IPS-NIHi7 (cell line): ENCODE data around the gene TNIK.
"Not testable (repeated sequence)": the region's sequence is repeated elsewhere in the genome, so short reads cannot be mapped to it uniquely, and the experiment has no call there.

ENCODE experiments used
- DNase-seq: peaks from one replicate; pipeline ENCODE4 v3.0.0; 2012; ENCODE audit warnings: mixed read lengths; ENCODE audit errors: extremely low spot score

TNIK gene

DNA sequence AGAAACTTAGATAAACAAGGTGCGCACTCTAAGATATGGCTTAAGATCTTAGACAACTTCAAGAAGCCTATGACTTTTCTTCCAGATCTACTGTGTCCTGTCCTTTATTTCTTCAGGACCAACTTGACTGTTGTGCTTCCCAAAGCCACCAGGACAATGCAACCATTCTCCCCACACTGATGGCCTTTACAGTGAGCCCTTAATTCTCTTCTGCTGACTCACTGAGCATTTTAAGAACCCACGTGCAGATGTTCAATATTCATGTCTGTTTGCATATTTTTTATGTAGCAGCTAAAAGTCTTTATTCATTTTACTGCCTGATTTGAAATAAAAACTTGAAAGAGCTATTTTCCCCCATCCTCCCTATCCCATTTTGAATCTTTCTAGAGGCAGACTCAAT lies 330.4 kb downstream of the TNIK start:
- no peak for DNase-seq

DNA sequence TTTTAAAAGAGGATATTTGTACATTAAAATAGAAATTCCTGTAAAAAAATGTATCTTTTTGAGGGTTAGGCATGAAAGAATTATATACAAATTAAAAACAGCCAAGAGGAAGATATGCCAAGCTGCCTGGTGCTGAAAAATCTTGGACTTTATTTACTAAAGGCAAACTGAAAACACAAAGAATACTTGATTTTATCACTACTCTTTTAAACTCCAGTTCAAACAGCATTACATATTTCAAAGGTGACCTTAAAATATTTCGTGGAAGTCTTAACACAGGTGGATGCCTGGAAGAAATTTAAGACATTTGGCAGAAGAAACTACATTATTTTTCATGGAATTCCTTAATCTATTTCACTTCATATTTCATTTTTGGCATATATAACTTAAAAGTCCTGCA lies 332.6 kb downstream of the TNIK start:
- DNase-seq = no peak

- DNase-seq = no peak
These were observed 333.6 kb downstream of the TNIK start for GRCh38 chr3:171126478-171127209.

- no peak for DNase-seq
These were observed 335.2 kb downstream of the TNIK start for GRCh38 chr3:171125010-171125409.

DNA sequence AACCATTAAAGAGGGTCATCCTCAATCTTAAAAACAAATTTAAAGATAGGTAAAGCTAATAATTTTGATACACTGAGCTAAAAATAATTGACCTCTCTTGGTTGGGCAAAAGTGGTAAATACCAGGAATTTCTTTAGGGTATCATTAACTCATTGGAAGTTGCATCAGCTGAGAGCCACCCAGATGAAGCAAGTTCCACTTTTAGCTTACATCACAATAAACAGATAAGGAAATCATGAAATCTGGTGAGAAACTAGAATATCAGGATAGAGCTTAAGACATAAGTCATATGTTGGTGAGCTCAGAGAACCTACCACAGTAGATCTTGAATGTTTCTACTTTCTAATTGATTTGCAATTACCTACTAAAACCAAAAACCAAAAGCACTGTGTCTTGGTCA lies 336.3 kb downstream of the TNIK start:
- no peak for DNase-seq

- DNase-seq = no peak
These were observed 337.3 kb downstream of the TNIK start for GRCh38 chr3:171122861-171123260.

GRCh38 chr3:171122240-171122639 lies 338.0 kb downstream of the TNIK start:
- no peak for DNase-seq

DNA sequence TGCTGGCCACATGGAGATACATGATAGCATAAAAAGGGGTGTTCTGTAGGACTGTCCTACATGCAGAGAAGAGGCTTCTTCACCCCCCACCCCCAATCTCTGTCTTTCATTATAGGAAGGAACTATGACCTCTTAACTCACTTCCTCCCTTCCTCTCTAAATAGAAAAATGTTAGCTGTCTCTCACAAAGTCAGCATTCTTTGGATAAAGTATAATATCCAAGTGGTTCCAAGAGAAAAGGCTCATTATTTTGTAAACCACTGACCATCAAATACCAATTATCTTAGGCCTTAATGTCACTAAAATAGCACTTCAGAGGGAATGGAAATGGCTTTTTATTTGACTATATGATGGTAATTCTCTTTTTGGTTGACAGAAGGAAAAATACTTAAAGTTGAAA lies 338.4 kb downstream of the TNIK start:
- DNase-seq = no peak

DNA sequence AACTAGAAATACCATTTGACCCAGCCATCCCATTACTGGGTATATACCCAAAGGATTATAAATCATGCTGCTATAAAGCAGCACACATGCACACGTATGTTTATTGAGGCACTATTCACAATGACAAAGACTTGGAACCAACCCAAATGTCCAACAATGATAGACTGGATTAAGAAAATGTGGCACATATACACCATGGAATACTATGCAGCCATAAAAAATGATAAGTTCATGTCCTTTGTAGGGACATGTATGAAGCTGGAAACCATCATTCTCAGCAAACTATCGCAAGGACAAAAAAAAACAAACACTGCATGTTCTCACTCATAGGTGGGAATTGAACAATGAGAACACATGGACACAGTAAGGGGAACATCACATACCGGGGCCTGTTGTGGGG lies 340.8 kb downstream of the TNIK start:
- not testable (repeated sequence) for DNase-seq

GRCh38 chr3:171118993-171119392 lies 341.2 kb downstream of the TNIK start:
- not testable (repeated sequence) for DNase-seq

- DNase-seq = no peak
These were observed 343.3 kb downstream of the TNIK start for GRCh38 chr3:171116824-171117395.

DNA sequence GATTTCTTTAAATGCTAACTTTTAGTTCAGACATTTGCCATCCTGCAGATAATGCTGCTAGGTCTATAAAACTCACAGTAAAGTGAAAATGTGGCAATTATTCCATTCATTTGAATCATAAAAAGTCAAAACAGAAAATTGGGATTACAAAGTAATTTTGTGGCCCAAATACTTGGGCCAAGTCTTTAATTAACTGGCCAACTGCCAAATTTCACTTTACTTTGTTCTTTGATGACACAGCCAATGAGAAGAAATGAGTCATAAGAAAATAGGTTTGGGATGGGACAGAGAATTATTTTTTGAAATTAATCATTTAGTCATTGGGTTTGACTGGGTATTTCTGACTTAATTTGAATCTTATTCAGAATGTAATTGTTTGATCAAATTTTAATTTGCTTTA lies 343.8 kb downstream of the TNIK start:
- DNase-seq = no peak

GRCh38 chr3:171115667-171116066 lies 344.5 kb downstream of the TNIK start:
- no peak for DNase-seq

- DNase-seq = peak; percentile 57
These were observed 346.5 kb downstream of the TNIK start for GRCh38 chr3:171113716-171114115.

DNA sequence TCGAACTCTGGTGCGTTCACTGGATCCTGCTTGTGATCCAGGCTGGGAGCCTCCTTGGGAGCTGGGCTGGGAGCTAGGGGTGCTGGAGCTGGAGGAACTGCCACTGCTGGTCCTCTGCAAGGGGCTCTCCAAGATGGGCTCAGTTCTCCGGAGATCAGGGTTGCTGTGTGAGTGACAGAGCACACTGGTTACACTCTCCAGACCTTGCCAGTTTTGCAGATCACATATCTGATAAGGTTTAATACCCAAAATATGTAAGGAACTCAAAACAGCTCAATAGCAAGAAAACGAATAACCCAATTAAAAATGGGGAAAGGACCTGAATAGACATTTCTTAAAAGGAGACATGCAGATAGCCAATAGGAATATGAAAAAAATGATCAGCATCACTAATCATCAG lies 349.5 kb downstream of the TNIK start:
- DNase-seq = no peak

DNA sequence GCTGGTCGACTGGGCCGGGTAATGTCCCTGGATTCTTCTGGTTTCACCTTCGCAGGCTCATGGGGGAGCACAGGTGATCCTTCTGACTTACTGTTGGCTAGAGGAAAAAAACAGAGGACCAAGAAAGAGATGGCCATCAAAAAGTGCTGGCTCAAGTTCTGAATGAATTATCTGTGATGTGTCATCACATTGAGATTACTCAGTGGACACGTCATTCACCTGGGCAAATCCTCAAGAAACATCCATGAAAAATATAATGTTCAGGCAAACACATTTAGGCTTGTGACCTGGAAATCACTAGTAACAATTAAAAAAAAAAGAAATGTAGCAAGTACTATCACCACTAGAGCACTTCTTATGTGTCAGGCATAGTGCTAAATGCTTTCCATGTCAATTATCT lies 352.1 kb downstream of the TNIK start:
- no peak for DNase-seq

DNA sequence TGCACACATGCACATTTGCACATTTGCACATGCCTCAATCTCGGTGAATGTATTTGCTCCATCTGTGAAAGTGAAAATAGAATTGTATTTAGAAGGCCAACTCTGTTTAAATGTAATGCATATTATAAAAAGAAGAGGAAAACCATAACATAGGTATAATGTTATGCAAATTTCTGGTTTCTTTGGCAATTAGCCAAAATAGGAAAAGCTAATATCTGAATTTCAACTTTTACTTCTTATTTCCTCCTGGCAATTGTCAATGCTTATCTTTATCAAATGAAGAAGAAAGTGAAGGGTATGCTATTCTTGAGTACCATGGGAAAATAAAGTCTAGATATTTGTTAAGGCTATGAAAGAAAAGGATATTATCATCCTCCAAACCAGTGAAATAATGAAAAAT lies 357.0 kb downstream of the TNIK start:
- DNase-seq = no peak

DNA sequence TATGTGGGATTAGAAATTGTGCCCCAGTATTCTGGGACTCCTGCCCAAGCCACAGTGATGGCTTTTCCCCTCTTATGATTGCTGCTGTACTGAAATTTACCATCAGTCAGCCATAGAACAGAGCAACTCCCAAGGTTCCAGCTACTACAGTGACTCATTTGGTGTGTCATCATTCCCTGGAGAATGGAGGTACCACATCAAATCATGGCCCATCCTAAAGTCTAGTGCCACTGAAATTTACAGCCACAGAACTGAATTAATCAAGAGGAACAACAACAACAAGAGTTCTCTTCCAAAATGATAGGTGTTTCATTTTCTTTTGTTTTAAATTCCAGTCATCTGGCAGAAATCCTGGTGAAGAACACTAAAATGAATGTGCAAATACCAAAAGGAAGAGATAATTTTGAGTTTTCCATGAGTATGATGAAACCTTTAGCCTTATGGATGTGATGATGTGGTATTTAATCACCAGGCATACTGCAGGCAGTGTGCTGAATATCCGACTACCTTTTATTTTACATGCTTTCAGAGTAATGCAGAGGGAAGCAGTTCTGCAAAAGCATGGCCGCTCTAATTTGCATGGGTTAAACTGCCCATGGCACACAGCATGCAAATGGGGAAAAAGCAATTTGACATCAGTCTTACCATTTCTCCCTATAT lies 358.1 kb downstream of the TNIK start:
- no peak for DNase-seq

DNA sequence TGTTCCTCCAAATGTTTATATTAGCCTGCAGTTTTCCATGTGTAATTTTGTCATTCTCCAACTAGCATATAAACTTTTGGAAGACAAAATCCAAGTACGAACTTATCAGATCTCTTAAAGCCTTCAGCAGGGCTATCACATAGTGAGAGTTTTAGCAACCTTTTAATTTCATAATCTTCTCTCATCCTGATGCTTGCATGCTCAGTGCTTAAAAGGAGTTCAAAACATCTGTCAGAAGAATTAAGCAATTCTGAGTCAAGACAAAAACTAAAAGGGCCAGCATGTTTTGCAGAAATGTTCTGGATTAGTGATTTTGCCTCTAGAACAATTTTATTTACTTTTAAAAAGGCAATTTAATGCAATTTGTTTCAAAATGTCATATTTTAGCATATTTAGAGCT lies 360.3 kb downstream of the TNIK start:
- DNase-seq = no peak

GRCh38 chr3:171095063-171095462 lies 365.1 kb downstream of the TNIK start:
- no peak for DNase-seq

DNA sequence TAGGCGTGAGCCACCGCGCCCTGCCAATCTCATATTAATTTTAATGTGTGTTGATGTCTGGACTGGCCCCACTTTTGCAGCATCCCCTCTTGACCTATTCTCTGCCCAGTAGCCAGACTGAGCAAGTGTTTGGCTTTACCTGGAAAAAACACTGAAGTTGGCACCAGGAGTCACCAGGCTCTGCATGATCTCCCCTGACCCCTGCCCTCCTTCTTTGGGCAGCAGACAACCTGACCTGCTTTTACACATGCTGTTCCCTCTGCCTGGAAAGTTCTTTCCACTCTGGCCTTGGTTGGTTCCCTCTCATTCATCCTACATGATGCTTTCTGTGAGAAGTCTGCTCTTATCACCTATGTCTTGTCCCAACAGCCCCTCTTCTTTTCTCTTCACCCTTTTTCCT lies 365.8 kb downstream of the TNIK start:
- no peak for DNase-seq

- no peak for DNase-seq
These were observed 366.7 kb downstream of the TNIK start for GRCh38 chr3:171093462-171093861.

DNA sequence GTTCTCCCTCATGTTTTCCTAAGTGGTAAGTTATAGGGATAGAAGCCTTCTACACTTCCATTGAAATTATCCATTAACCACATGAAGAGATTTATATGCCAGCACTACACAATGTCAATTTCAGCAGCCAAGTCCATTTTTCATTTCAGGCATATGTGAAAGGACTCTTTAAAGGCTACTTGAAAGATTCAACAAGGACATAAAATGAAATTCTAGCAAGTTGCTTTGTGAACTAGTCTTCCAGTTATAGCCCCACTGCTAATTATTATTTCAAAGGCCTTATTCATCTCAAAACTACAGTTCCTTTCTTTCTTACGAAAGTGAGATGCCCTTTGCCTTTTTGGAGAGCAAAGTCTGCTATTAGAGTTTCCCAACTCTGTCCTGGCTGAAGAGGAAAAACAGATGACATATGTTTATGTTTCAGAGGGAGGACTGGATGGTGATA lies 367.7 kb downstream of the TNIK start:
- no peak for DNase-seq
